GM18508 (cell line): ENCODE data around the gene PIK3R1.

Experiments used
- ATAC-seq: cut with Tn5 transposase; IDR thresholded peaks from one replicate; pipeline ENCODE4 v1.9.1; 2021; ENCODE audit warnings: moderate number of reproducible peaks; ENCODE audit not compliant: insufficient read depth, unreplicated experiment

PIK3R1 gene

DNA sequence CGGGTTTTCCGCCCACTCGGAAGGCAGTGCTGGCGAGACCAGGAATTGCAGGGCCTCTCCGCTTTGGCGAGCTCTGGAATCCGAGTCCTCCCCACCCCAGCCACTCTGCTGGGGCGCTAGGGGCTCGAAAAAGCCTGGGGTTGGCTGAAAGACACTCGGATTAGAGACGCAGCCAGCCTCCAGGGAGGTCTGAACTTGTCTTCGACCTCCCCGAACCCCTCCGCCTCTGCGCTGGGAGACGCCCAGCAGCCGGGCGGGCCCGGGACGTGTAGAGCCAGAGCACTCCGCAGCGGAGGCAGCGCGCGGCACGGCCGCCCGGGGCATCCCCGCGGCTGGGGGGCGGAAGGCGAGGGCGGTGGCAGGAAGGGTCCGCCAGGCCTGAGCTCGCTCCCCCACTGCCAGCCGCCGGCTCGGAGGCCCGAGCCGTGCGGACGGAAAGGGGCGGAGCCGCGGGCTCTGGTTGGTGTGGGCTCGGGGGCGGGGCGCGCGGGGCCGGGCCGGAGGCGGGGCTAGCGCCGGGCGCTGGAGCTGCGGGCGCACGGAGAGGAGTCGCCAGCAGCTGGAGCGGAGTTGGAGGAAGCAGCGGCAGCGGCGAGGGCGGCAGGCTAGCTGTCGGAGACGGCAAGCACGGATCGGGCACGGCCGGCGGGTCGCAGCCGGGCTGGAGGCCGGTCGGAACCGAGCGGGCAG lies at the start of gene PIK3R1:
Gene PIK3R1, plus strand, starts transcription at position 549 of the 690 bp plus-strand sequence. CDS start 10,920 bp downstream, outside the sequence.
- peak; percentile 47 for ATAC-seq

DNA sequence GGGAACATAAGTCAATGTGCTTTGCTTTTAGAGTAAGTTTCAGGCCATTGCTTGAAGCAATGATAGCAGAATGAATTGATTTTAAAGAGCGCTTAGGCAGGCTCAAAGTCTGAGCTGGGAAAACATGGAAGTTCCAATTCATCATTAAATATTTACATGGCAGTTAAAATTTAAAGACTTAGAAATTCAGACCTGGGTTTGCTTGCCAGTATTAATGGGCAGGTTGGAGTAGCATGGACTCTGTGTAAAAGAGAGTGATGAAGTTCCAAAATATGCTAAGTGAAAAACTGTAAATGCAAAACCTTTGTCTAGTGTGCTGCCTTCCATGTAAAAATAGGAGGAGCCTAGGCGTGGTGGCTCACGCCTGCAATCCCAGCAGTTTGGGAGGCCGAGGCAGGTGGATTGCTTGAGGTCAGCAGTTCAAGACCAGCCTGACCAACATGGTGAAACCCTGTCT lies 48.3 kb upstream of the PIK3R1 start:
- ATAC-seq, result no peak

DNA sequence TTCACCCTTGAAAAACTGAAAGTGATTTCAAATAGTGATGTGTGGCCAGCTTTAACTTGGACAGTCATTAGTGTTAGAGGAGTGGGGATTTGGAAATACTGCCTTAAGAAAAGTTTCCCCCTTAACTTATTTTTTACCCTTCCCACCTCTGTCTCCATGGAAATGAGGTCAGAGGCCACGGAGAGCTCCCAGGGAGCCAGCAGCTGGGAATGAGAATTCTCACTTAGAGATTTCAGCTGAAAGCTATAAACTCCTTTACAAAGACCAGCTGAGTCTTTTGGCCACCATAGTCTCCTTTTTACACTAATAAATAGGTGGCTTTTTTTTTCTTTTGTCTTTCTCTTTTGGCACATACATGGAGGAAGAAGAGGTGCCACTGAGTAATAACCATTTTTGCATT lies 45.7 kb upstream of the PIK3R1 start:
- ATAC-seq, result no peak

DNA sequence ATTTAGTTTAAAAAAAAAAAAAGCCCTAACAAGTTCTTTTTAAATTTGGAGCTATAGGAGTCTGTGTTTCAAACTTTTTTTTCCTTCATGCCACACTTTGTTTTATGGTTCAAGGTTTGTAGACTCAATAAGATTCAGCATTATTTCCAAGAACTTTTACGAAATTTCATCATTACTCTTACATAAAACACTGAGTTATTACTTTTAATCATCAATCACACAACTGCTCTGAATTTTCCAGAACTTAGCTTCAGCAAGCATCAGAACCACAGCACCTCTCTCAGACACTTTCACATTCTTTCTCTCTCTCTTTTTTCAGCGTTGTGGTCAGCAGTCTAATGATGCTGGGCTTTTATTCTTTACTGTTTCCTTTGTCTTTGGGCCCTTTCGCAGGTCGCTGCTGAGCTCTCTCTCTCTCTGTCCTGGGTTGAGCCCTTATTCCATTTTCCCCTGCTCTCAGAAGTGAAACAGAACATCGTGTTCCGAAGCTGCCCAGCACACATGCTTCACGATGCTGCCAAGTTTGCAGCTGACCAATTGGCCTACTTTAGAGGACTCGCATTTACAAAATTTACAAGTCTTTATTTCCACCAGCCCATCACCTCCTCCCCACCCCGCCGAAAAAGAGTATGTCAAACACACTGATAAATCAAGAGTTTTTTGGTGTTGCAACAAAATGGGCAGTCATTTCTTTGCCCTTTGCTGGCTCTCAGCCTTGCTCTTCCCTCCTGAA lies 44.6 kb upstream of the PIK3R1 start:
- ATAC-seq, result no peak

DNA sequence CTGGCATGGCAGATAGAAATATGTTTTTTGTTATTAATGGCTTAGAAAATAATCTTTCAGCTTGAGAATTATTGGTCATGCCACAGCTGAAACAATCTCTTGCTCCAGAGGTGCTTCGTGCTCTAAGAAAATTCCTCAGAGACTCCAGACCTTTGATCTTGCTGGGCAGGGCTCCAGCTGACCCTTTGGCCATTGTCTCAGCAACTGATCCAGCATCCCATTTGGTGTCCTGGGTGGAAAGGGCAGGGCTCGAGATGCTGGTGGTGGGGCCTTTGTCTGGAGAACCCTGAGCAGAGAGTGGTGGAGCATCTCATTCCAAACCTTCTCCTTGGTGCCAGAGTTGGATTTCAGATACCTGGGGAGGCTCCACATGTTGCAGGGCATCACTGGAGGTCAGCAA lies 43.2 kb upstream of the PIK3R1 start:
- ATAC-seq, result no peak

DNA sequence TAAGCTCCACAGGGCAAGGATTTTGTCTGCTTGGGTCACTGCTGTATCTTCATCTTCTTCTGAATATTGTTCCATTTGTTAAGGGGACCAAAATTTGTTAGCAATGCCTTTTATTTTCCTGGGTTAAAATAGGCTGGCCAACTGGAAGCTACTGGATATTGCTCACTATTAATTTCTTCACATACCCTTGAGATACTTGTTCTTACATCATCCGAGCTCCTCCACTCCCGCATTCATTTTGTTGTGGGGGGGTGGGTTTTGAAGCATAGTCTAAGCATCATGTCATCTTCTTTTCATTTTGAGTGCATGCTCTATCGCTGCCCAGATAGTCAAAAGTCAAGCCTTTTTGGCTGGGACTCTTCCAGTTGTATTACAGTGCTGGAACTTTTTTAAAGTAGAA lies 42.5 kb upstream of the PIK3R1 start:
- no peak for ATAC-seq

DNA sequence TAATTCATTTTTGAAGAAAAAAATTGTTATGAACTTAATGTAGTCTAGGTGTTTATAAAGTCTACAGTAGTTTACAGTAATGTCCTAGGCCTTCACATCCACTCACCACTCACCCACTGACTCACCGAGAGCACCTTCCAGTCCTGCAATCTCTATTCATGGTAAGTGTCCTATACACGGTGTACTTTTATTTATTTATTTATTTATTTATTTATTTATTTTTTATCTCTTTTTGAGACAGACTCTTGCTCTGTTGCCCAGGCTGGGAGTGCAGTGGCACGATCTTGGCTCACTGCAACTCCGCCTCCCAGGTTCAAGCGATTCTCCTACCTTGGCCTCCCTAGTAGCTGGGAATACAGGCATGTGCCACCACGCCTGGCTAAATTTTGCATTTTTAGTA lies 39.3 kb upstream of the PIK3R1 start:
- no peak for ATAC-seq

DNA sequence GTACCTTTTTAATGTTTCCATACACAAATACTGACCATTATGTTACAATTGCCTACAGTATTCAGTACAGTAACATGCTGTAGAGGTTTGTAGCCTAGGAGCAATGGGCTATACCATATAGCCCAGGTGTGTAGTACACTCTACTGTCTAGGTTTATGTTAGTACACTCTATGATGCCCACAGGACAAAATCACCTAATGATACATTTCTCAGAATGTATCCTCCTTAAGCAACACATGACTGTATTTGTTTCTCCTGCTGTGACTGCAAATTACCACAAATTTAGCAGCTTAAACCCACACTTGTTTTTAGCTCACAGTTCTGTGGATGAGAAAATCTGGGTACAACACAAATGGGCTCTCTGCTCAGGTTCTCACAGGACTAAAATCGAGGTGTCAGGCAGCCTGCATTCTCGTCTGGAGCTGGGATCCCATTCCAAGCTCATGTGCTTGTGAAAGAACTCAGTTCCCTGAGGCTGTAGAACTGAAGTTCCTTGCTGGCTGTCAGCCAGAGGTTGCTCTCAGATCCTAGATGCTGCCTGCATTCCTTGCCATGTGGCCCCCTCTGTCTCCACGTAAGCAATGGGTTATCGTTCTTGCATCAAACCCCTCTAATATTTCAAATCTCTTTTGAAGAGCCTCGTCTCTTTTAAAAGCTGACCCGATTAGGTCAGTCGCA lies 38.6 kb upstream of the PIK3R1 start:
- no peak for ATAC-seq

DNA sequence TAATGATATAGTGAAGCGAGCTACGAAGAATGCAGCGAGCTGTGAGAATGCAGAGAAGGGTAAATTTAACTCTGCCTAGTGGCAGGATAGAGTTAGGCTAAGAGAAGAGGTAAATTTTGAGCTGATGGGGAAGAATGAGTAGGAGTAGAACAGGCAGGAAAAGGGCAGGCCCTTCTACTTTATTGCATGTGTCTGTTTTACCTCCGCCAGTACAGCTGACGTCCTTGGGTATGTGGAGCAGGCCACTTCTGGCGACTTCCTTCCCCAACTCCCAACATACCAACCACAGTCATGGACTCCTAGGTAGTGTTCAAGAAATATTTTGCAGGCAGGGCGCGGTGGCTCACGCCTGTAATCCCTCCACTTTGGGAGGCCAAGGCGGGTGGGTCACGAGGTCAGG lies 37.9 kb upstream of the PIK3R1 start:
- ATAC-seq, result no peak

DNA sequence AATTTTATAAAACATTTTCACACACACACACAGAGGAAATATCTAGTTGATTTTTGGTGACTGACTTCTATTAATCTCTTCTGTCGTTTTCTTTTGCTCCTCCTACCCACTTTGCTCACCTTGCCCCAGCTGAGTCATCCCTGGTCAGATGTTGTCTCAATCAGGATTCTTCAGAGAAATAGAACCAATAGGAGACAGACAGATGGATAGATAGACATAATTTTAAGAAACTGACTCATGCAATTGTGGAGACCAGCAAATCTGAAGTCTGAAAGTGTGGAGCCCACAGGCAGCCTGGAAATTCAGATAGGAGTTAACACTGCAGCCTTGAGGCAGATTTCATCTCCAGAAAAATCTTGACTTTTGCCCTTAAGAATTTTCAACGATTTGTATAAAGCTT lies 37.0 kb upstream of the PIK3R1 start:
- no peak for ATAC-seq

DNA sequence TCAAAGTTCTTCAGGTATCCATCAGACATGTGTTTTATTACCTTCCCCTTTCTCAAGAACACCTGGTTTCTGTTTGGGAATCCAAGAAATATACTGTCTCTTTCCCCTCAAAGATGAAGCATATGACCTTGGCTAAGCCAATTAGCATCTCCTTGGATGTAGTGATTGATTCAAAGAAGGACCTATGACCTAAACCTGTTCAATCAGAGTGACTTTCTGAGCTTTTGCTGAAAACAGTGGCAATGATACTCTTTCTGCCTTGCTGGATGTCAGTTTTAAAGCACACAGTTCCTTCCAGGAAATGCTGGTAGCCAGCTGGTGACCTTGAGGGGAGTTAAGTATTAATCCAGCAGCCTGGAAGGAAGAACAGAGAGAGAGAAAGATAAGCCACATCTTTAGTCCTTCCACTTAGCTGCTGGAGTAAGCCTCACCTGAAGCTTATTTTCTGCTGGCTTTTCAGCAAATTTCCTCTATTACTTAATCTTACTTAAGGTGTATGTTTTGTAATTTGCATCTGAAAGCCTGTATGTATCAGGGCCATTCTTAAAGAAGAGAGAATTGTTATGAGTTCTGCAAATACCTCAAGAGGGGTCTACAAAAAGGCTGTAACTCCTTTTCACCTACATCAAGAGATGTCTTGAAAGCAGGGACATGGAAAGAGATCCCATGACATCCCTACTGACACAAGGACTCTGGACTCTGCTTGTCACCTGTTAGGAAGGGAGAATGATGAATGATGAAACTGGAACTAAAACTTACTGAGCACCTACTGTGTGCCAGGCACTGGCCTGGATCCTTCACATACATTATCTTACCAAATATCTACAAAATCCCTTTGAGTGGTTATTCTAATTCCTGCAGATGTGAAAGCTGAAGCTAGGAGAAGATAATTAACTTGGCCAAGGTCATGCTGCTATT lies 35.2 kb upstream of the PIK3R1 start:
- no peak for ATAC-seq

DNA sequence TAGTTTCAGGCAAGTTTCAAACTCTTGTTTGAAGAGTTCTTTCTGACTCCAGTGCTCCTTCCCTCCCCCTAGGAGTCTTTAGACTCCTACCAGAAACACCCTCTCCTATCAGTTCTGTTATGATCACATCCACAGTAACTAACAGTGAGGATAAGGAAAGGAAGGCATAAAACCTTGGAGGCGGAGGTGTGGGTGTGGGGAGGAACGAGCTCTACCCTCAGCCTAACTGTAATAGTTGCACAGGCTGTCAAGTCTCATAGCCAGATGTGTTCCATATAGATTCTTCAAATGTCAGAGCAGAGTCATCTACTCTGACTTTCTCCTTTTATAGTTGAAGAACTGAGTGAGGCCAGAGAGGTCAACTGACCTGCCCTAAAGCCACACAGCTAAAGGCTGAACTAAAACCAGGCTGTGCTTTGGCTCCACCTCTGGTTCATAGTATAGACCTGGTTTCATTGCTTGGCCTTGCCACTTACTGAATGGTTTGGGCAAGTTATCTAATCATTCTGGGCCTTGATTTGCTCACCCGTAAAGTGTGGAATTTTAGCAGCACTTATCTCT lies 34.4 kb upstream of the PIK3R1 start:
- no peak for ATAC-seq

DNA sequence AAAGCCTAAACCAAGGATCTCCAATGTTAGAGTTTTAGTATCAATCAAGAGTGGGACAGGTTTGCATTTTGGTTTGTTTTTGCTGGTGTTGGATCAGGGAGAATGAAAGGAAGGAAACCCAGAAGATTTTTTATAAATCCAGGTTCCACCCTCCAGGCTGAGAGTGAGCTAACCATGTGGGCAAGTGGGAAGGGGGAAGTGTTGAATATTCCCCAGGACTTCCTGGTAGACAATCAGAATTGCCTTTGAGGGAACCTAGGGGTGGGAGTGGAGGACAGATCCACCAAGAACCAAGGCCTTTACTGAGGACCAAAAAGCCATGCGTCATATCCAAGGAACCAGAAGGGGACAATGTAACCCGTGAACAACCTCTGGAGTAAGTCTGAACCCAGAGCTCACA lies 33.5 kb upstream of the PIK3R1 start:
- ATAC-seq, result no peak

DNA sequence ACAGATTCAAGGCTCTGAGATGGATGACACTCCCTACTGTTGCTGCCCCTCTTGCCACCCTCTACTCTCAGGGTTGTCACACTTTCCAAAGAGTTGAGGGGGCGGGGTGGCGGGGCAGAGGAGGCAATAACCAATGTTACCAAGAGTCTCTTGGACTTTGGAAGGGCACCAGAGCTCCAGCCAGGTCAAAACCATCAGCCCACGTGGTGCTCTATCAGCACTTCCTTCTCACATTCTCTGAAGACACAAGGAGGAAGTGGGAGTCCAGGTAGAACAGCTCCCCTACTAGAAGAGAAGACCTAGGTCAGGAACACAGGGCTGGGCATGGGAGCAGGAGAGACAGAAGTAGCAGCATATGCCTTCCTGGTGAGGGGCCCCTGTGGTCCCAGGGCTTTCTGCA lies 33.0 kb upstream of the PIK3R1 start:
- ATAC-seq, result no peak

DNA sequence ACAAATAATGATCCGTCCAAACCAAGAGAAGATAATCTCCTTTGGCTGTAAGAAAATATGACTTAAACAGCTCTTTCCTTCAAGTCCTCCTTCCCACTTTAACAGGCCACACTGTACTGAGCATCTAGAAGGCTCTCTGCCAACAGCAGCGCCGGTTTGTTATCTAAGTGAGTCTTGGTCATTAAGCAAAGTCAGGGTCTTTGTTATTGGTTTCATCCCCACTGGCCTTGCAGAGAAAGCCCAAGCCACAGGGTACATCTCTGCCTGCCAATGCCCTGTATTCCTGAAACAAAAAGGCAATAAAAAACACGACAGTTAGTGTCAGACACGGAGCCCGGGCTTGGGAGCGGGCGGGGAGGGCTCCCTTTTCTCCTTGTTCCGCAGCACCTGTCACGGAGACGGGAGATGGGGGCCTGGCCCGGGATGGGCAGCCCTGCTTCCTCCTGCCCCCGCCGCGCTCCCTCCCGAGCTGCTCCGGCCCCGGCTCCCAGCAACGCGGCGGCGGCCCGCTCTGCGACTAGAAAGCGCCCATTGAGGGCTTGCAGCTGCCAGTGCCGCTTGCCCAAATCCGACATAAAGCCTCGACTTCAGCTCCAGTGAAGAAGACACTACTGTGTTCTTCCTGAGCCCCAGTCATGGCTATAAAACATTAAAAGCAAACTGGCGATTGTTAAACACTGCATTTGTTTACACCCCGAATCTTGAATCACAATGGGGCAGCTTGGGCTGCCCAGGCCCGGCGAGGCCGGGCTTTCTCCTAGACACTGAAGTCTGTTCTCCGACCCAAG lies 28.1 kb upstream of the PIK3R1 start:
- no peak for ATAC-seq

DNA sequence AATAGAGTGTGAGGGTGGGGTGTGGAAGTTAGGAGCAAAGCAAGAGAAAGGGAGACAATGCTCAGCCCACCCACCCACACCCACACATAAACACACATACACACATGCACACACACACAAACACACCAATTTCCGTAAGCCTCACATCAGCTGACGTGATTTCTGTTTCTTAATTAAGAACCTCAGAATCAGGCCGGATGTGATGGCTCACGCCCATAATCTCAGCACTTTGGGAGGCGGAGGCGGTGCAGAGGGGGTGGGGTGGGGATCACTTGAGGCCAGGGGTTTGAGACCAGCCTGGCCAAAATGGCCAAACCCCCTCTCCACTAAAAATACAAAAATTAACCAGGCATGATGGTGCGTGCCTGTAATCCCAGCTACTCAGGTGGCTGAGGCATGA lies 26.4 kb upstream of the PIK3R1 start:
- ATAC-seq, result no peak

DNA sequence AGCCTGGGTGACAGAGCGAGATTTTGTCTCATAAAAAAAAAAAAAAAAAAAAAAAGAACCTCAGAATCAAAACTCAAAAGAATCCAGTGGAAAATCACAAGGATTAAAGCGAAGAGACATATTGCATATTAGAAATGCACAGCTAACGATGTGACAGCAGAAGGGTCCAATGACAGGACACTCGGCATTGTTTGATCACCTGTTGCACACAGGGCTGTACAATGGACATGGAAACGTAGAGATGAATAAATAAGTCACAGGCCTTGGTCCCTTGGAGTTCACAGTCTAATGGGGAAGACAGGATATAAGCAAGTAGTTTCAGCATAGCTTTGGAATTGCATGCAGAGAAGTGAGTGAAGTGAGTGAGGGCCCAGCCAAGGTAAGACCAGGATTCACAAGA lies 25.9 kb upstream of the PIK3R1 start:
- no peak for ATAC-seq

DNA sequence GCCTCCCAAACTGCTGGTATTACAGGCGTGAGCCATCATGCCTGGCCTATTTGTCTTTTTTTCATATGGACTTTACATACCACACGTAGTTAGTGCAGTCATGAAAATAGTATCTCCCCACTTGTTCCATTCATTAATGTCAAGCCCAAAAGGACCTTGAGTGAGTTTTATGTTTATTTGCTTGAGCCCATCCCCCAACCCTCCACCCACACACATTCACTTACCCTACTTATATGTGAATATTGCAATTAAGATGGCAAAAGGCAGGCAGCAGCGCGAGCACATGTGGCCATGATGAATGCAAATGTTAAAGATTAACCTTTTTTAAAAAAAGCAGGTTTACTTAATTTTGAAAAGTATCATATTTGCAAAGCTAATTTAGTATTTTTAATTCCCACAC lies 24.9 kb upstream of the PIK3R1 start:
- no peak for ATAC-seq

DNA sequence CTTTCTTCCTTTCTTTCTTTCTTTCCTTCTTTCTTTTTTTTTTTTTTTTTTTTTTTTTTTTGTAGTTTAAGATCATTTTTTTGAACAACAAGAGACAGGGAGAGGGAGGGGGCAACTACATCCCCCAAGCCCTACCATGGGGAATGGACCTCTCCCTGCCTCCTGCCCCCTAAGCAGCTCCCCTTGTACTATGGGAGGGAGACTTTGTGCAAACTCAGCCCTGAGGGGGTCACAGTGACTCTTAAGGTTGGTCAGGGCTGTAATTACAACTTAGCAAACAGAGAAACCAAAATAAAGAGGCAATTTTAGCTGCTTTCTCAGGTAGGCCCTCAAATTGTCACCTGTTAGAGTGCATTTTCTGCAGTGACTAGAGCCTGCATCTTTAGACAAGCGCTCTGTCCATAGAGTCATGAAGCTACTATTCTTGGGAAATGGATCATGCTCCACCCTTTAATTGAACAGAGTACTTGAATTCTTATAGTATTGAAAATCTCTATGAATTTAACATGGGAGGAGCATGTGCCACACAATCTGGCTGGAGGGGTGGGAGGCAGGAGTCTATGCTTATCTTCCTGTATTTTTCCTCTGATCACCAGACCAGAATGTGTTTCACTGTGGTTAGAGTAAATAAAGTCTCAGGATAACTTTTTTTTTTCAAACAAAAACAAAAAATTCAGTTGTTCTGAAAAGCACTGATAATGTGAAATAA lies 24.3 kb upstream of the PIK3R1 start:
- no peak for ATAC-seq
